Measurements from ENCODE around the gene SLC7A14.

GRCh38 chr3:170502297-170502696 is 83.6 kb downstream of the SLC7A14 start:
- TF ChIP-seq NFIC (IDR thresholded peaks at IDR 0.05; ENCODE audit: low read length): no peak
- no peak for TF ChIP-seq JUNB (CRISPR knock-in tag; IDR thresholded peaks at IDR 0.05; ENCODE audit: borderline replicate concordance)
- TF ChIP-seq CTCF (CRISPR knock-in tag; IDR thresholded peaks at IDR 0.05): no peak
- TF ChIP-seq TCF7 (IDR thresholded peaks at IDR 0.05; ENCODE audit: low read depth): no peak
- TF ChIP-seq PBX3 (CRISPR knock-in tag; IDR thresholded peaks at IDR 0.05; ENCODE audit: borderline replicate concordance): no peak
- no peak for TF ChIP-seq ZNF350 (CRISPR knock-in tag; IDR thresholded peaks at IDR 0.05; ENCODE audit: borderline replicate concordance, low read depth)
